Panc1 (cell line): ENCODE results near the gene KCNB1.

Experiments used
- SIN3A ChIP-seq: IDR thresholded peaks from 2 replicates; pipeline ENCODE4 v1.6.1; 2012; ENCODE audit warnings: low read depth, mild to moderate bottlenecking, low read length, moderate library complexity, borderline replicate concordance; ENCODE audit not compliant: insufficient read depth
- TF ChIP-seq, protein P1 (sequence below): fragments of 450-650 bp; IDR thresholded peaks from 2 replicates; pipeline ENCODE4 v1.5.1; 2017; ENCODE audit warnings: mild to moderate bottlenecking

GRCh38 chr20:49468412-49468811 is 14.1 kb downstream of the KCNB1 start:
- no peak for TF ChIP-seq SIN3A
- TF ChIP-seq, protein P1, sequence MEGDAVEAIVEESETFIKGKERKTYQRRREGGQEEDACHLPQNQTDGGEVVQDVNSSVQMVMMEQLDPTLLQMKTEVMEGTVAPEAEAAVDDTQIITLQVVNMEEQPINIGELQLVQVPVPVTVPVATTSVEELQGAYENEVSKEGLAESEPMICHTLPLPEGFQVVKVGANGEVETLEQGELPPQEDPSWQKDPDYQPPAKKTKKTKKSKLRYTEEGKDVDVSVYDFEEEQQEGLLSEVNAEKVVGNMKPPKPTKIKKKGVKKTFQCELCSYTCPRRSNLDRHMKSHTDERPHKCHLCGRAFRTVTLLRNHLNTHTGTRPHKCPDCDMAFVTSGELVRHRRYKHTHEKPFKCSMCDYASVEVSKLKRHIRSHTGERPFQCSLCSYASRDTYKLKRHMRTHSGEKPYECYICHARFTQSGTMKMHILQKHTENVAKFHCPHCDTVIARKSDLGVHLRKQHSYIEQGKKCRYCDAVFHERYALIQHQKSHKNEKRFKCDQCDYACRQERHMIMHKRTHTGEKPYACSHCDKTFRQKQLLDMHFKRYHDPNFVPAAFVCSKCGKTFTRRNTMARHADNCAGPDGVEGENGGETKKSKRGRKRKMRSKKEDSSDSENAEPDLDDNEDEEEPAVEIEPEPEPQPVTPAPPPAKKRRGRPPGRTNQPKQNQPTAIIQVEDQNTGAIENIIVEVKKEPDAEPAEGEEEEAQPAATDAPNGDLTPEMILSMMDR: no peak
